ENCODE data around the gene FERMT3.

Gene FERMT3

GRCh38 chr11:64209563-64209843, 3.0 kb downstream of the FERMT3 start:
- Mint-ChIP-seq H3K27me3 (ENCODE audit: low read depth) (no peaks in the 10 kb centered on the region), H3K4me1 (peaks cover 9% of the 10 kb centered on the region), H3K27ac (no peak overlapping the region), H3K9me3 (no peaks in the 10 kb centered on the region), H3K36me3 (ENCODE audit: low read depth) (peaks cover 3% of the 10 kb centered on the region), H3K4me3 (no peak overlapping the region)
- no peak for TF ChIP-seq CTCF (IDR thresholded peaks at IDR 0.05; ENCODE audit: unreplicated experiment in 3 of 3)

GRCh38 chr11:64210301-64211020, 3.9 kb downstream of the FERMT3 start:
- Mint-ChIP-seq H3K27me3 (ENCODE audit: low read depth) (no peaks in the 10 kb centered on the region), H3K4me3 (no peak overlapping the region), H3K36me3 (ENCODE audit: low read depth) (no peaks in the 10 kb centered on the region), H3K27ac (no peak overlapping the region), H3K4me1 (peaks cover 5% of the 10 kb centered on the region), H3K9me3 (no peaks in the 10 kb centered on the region)
- TF ChIP-seq CTCF (IDR thresholded peaks at IDR 0.05; ENCODE audit: unreplicated experiment in 3 of 3) = no peak

DNA sequence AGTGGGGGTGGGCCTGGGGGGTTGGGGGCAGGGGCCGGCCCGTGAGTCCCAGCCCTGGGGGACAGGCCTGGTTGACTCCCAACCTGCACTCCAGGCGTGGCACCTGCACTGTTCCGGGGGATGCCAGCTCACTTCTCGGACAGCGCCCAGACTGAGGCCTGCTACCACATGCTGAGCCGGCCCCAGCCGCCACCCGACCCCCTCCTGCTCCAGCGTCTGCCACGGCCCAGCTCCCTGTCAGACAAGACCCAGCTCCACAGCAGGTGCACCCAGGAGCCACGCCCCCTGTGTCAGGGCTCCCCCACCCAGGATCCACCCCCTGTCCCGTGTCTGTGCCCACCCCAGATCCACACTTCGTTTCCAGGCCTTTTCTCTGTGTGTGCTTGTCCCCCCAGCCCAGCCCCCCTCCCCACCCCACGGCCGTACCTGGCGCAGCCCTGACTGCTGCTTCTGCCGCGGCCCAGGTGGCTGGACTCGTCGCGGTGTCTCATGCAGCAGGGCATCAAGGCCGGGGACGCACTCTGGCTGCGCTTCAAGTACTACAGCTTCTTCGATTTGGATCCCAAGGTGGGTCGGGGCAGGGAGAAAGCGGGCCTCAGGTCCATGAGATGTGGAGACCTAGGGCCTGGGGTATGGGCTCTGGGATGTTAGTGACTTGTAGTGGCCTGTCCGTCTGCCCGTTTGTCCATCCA, 4.8 kb downstream of the FERMT3 start:
- TF ChIP-seq CTCF (IDR thresholded peaks at IDR 0.05; ENCODE audit: unreplicated experiment in 3 of 3) = no peak
- Mint-ChIP-seq H3K36me3 (ENCODE audit: low read depth) (no peaks in the 10 kb centered on the region), H3K27me3 (ENCODE audit: low read depth) (no peaks in the 10 kb centered on the region), H3K4me1 (peaks cover 5% of the 10 kb centered on the region), H3K27ac (no peak overlapping the region), H3K9me3 (no peaks in the 10 kb centered on the region), H3K4me3 (no peak overlapping the region)

GRCh38 chr11:64216879-64217278, 10.4 kb downstream of the FERMT3 start:
- Mint-ChIP-seq H3K4me3 (no peak overlapping the region), H3K36me3 (ENCODE audit: low read depth) (no peaks in the 10 kb centered on the region), H3K4me1 (no peaks in the 10 kb centered on the region), H3K9me3 (no peaks in the 10 kb centered on the region), H3K27ac (no peak overlapping the region), H3K27me3 (ENCODE audit: low read depth) (no peaks in the 10 kb centered on the region)
- no peak for TF ChIP-seq CTCF (IDR thresholded peaks at IDR 0.05; ENCODE audit: unreplicated experiment in 3 of 3)

GRCh38 chr11:64218628-64219353, 12.3 kb downstream of the FERMT3 start:
- no peaks in the 10 kb centered on the region for H3K9me3 Mint-ChIP-seq
- H3K4me1 Mint-ChIP-seq = no peaks in the 10 kb centered on the region
- no peaks in the 10 kb centered on the region for H3K36me3 Mint-ChIP-seq (ENCODE audit: low read depth)
- no peak for TF ChIP-seq CTCF (IDR thresholded peaks at IDR 0.05; ENCODE audit: unreplicated experiment in 3 of 3)
- no peak overlapping the region for H3K27ac Mint-ChIP-seq
- no peak overlapping the region for H3K4me3 Mint-ChIP-seq
- no peaks in the 10 kb centered on the region for H3K27me3 Mint-ChIP-seq (ENCODE audit: low read depth)

All from nephron (organoid).